ENCODE measurements around the gene S100A13.

Gene S100A13

GRCh38 chr1:153624965-153625611 is 2.2 kb downstream of the S100A13 start:
- Histone ChIP-seq H3K4me1 (ENCODE audit: control insufficient read depth, insufficient read depth, low read length) (peaks cover 23% of the 10 kb centered on the region), H3K27ac (ENCODE audit: low read depth, low read length) (no peak overlapping the region), H3K36me3 (ENCODE audit: control insufficient read depth, insufficient read depth, low read length) (peaks cover 8% of the 10 kb centered on the region; the same call in 1 of the 2 replicates), H3K4me3 (ENCODE audit: low read depth, low read length) (no peak overlapping the region), H3K27me3 (ENCODE audit: control insufficient read depth, insufficient read depth, low read length) (no peaks in the 10 kb centered on the region), H3K9me3 (ENCODE audit: control insufficient read depth, insufficient read depth, low read length) (no peaks in the 10 kb centered on the region), H3K9ac (ENCODE audit: low read depth, low read length) (no peak overlapping the region)

- H3K9me3 ChIP-seq (ENCODE audit: control insufficient read depth, insufficient read depth, low read length), result no peaks in the 10 kb centered on the region
- peaks cover 21% of the 10 kb centered on the region for H3K4me1 ChIP-seq (ENCODE audit: control insufficient read depth, insufficient read depth, low read length)
- no peak overlapping the region for H3K27ac ChIP-seq (ENCODE audit: low read depth, low read length)
- H3K36me3 ChIP-seq (ENCODE audit: control insufficient read depth, insufficient read depth, low read length), result peaks cover 8% of the 10 kb centered on the region; the same call in 1 of the 2 replicates
- no peak overlapping the region for H3K4me3 ChIP-seq (ENCODE audit: low read depth, low read length)
- H3K9ac ChIP-seq (ENCODE audit: low read depth, low read length), result no peak overlapping the region
- no peaks in the 10 kb centered on the region for H3K27me3 ChIP-seq (ENCODE audit: control insufficient read depth, insufficient read depth, low read length)
These were observed 4.2 kb downstream of the S100A13 start for GRCh38 chr1:153623101-153623500.

GRCh38 chr1:153619171-153619570 is 8.1 kb downstream of the S100A13 start:
- Histone ChIP-seq H3K4me3 (ENCODE audit: low read depth, low read length) (no peak overlapping the region), H3K27me3 (ENCODE audit: control insufficient read depth, insufficient read depth, low read length) (no peaks in the 10 kb centered on the region), H3K27ac (ENCODE audit: low read depth, low read length) (no peak overlapping the region), H3K36me3 (ENCODE audit: control insufficient read depth, insufficient read depth, low read length) (peaks cover 8% of the 10 kb centered on the region; the same call in 1 of the 2 replicates), H3K4me1 (ENCODE audit: control insufficient read depth, insufficient read depth, low read length) (peaks cover 11% of the 10 kb centered on the region; the same call in 1 of the 2 replicates), H3K9me3 (ENCODE audit: control insufficient read depth, insufficient read depth, low read length) (no peaks in the 10 kb centered on the region), H3K9ac (ENCODE audit: low read depth, low read length) (no peak overlapping the region)

GRCh38 chr1:153617663-153618062 is 9.6 kb downstream of the S100A13 start:
- Histone ChIP-seq H3K27ac (ENCODE audit: low read depth, low read length) (no peak overlapping the region), H3K27me3 (ENCODE audit: control insufficient read depth, insufficient read depth, low read length) (no peaks in the 10 kb centered on the region), H3K4me3 (ENCODE audit: low read depth, low read length) (no peak overlapping the region), H3K36me3 (ENCODE audit: control insufficient read depth, insufficient read depth, low read length) (0 out of 2 replicates have a peak, but pooled peaks cover 3% of the 10 kb centered on the region), H3K9ac (ENCODE audit: low read depth, low read length) (no peak overlapping the region), H3K9me3 (ENCODE audit: control insufficient read depth, insufficient read depth, low read length) (no peaks in the 10 kb centered on the region), H3K4me1 (ENCODE audit: control insufficient read depth, insufficient read depth, low read length) (peaks cover 9% of the 10 kb centered on the region)

GRCh38 chr1:153616917-153617311 is 10.4 kb downstream of the S100A13 start:
- Histone ChIP-seq H3K27me3 (ENCODE audit: control insufficient read depth, insufficient read depth, low read length) (no peaks in the 10 kb centered on the region), H3K9ac (ENCODE audit: low read depth, low read length) (no peak overlapping the region), H3K9me3 (ENCODE audit: control insufficient read depth, insufficient read depth, low read length) (no peaks in the 10 kb centered on the region), H3K4me1 (ENCODE audit: control insufficient read depth, insufficient read depth, low read length) (peaks cover 16% of the 10 kb centered on the region), H3K36me3 (ENCODE audit: control insufficient read depth, insufficient read depth, low read length) (no peaks in the 10 kb centered on the region), H3K27ac (ENCODE audit: low read depth, low read length) (no peak overlapping the region), H3K4me3 (ENCODE audit: low read depth, low read length) (no peak overlapping the region)

- peaks cover 16% of the 10 kb centered on the region for H3K4me1 ChIP-seq (ENCODE audit: control insufficient read depth, insufficient read depth, low read length)
- H3K4me3 ChIP-seq (ENCODE audit: low read depth, low read length), result no peak within 1 kb of the TSS
- H3K9me3 ChIP-seq (ENCODE audit: control insufficient read depth, insufficient read depth, low read length), result no peaks in the 10 kb centered on the region
- no peak within 1 kb of the TSS for H3K27ac ChIP-seq (ENCODE audit: low read depth, low read length)
- no peaks in the 10 kb centered on the region for H3K36me3 ChIP-seq (ENCODE audit: control insufficient read depth, insufficient read depth, low read length)
- no peaks in the 10 kb centered on the region for H3K27me3 ChIP-seq (ENCODE audit: control insufficient read depth, insufficient read depth, low read length)
- no peak within 1 kb of the TSS for H3K9ac ChIP-seq (ENCODE audit: low read depth, low read length)
These were observed 11.0 kb downstream of the S100A13 start, which contains the start of gene S100A14 for GRCh38 chr1:153616144-153616916. Gene S100A14, minus strand, starts transcription at chr1:153616325. Its CDS starts 467 bp downstream, at chr1:153615858.

- Histone ChIP-seq H3K9ac (ENCODE audit: low read depth, low read length) (no peak overlapping the region), H3K4me1 (ENCODE audit: control insufficient read depth, insufficient read depth, low read length) (peaks cover 16% of the 10 kb centered on the region), H3K27ac (ENCODE audit: low read depth, low read length) (no peak overlapping the region)
These were observed 11.9 kb downstream of the S100A13 start for GRCh38 chr1:153615406-153615805.

GRCh38 chr1:153614906-153615305 is 12.4 kb downstream of the S100A13 start:
- Histone ChIP-seq H3K9me3 (ENCODE audit: control insufficient read depth, insufficient read depth, low read length) (no peaks in the 10 kb centered on the region), H3K4me1 (ENCODE audit: control insufficient read depth, insufficient read depth, low read length) (peaks cover 16% of the 10 kb centered on the region), H3K9ac (ENCODE audit: low read depth, low read length) (no peak overlapping the region), H3K4me3 (ENCODE audit: low read depth, low read length) (no peak overlapping the region), H3K27me3 (ENCODE audit: control insufficient read depth, insufficient read depth, low read length) (no peaks in the 10 kb centered on the region), H3K36me3 (ENCODE audit: control insufficient read depth, insufficient read depth, low read length) (no peaks in the 10 kb centered on the region), H3K27ac (ENCODE audit: low read depth, low read length) (no peak overlapping the region)

More at GRCh38 chr1:153615406-153615805, 11.9 kb downstream of the S100A13 start:
- H3K9me3 ChIP-seq (ENCODE audit: control insufficient read depth, insufficient read depth, low read length), result no peaks in the 10 kb centered on the region
- no peak overlapping the region for H3K4me3 ChIP-seq (ENCODE audit: low read depth, low read length)
- H3K36me3 ChIP-seq (ENCODE audit: control insufficient read depth, insufficient read depth, low read length), result no peaks in the 10 kb centered on the region
- no peaks in the 10 kb centered on the region for H3K27me3 ChIP-seq (ENCODE audit: control insufficient read depth, insufficient read depth, low read length)

GRCh38 chr1:153614189-153614900 is 13.0 kb downstream of the S100A13 start:
- Histone ChIP-seq H3K27ac (ENCODE audit: low read depth, low read length) (no peak overlapping the region), H3K4me3 (ENCODE audit: low read depth, low read length) (no peak overlapping the region), H3K4me1 (ENCODE audit: control insufficient read depth, insufficient read depth, low read length) (peaks cover 19% of the 10 kb centered on the region), H3K27me3 (ENCODE audit: control insufficient read depth, insufficient read depth, low read length) (no peaks in the 10 kb centered on the region), H3K36me3 (ENCODE audit: control insufficient read depth, insufficient read depth, low read length) (no peaks in the 10 kb centered on the region), H3K9me3 (ENCODE audit: control insufficient read depth, insufficient read depth, low read length) (no peaks in the 10 kb centered on the region), H3K9ac (ENCODE audit: low read depth, low read length) (no peak overlapping the region)

GRCh38 chr1:153613406-153613805 is 13.9 kb downstream of the S100A13 start:
- H3K9me3 ChIP-seq (ENCODE audit: control insufficient read depth, insufficient read depth, low read length), result no peaks in the 10 kb centered on the region
- H3K27ac ChIP-seq (ENCODE audit: low read depth, low read length), result no peak overlapping the region
- peaks cover 29% of the 10 kb centered on the region for H3K4me1 ChIP-seq (ENCODE audit: control insufficient read depth, insufficient read depth, low read length)
- no peak overlapping the region for H3K9ac ChIP-seq (ENCODE audit: low read depth, low read length)
- no peaks in the 10 kb centered on the region for H3K36me3 ChIP-seq (ENCODE audit: control insufficient read depth, insufficient read depth, low read length)
- no peaks in the 10 kb centered on the region for H3K27me3 ChIP-seq (ENCODE audit: control insufficient read depth, insufficient read depth, low read length)
- no peak overlapping the region for H3K4me3 ChIP-seq (ENCODE audit: low read depth, low read length)

Measured in HUES48 (cell line).